GM11168 (cell line): Measurements from ENCODE around the gene AMOTL1.
"Not testable (repeated sequence)": the region's sequence is repeated elsewhere in the genome, so short reads cannot be mapped to it uniquely, and the experiment has no call there.

Experiments
- in situ Hi-C: fragments of 300-500 bp; cut with MboI; formaldehyde crosslinking; loops from one replicate; pipeline ENCODE4 v1.12.0; 2022; ENCODE audit warnings: low sequenced_read_pairs; ENCODE audit not compliant: unreplicated experiment

The AMOTL1 gene

DNA sequence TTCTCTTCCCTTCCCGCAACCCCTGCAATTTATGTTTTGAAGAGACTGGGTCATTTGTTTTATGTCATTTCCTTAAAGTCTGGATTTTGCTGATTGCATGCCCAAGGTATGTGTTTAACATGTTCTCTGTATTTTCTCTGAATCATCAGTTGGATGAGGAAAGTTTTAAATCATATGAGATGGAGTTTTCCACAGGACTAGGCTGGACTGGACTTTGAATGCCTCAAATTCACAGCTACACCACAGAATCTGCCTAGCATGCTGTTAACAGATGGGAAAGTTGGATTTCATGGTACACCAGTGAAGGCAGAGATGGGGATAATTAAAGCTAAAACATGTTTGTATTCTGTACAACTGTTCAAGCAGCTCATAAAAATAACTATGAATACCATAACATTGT lies 142.6 kb downstream of the AMOTL1 start:
- in situ Hi-C loops, result no loop called here

DNA sequence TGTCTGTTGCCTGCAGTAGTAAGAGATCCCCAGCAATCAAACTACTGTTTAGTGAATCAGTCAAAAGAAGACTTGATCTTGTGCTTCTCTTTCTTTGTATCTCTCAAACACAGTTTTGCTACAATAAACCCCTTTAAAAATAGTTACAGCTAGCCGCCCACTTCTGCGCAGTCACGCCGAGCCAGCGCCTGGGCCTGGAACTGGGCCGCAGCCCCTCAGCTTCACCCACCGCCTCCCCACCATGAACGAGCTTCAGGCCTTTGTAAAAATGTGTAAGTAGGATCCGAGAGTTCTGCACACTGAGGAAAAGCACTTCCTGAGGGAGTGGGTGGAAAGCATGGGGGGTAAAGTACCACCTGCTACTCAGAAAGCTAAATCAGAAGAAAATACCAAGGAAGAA lies 144.7 kb downstream of the AMOTL1 start:
- in situ Hi-C loops, result no loop called here

DNA sequence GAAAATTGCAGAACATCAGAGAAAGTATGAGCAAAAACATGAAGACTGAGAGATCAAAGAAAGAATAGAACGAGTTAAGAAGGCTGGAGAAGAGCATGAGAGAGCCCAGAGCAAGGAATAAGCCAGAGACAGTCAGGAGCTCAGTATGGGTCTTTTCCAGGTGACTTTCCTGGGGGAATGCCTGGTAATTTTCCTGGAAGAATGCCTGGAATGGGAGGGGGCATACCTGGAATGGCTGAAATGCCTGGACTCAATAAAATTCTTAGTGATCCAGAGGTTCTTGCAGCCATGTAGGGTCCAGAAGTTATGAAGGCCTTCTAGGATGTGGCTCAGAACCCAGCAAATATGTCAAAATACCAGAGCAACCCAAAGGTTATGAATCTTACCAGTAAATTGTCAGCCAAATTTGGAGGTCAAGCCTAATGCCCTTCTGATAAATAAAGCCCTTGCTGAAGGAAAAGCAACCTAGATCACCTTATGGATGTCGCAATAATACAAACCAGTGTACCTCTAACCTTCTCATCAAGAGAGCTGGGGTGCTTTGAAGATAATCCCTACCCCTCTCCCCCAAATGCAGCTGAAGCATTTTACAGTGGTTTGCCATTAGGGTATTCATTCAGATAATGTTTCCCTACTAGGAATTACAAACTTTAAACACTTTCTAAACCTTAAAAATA lies 145.7 kb downstream of the AMOTL1 start:
- in situ Hi-C loops, result not testable (repeated sequence)

DNA sequence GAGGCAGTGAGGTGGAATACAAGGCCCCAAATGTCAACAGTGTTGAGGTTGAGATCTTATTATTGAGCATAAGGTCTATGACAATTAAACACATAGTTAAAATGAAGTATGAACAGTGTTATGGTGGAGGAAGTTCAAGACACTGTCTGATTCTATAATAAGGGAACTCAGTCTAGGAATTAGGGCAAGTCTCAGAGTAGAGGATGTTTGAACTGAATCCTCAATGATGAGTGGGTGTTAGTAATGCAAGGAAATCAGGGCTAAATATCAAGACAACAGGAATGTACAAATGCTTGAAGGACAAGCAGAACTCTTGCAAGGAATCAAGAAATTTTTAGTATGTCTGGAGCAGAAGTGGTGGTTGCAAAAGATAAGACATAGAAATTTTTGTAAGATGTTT lies 152.2 kb downstream of the AMOTL1 start:
- in situ Hi-C loops, result no loop called here

DNA sequence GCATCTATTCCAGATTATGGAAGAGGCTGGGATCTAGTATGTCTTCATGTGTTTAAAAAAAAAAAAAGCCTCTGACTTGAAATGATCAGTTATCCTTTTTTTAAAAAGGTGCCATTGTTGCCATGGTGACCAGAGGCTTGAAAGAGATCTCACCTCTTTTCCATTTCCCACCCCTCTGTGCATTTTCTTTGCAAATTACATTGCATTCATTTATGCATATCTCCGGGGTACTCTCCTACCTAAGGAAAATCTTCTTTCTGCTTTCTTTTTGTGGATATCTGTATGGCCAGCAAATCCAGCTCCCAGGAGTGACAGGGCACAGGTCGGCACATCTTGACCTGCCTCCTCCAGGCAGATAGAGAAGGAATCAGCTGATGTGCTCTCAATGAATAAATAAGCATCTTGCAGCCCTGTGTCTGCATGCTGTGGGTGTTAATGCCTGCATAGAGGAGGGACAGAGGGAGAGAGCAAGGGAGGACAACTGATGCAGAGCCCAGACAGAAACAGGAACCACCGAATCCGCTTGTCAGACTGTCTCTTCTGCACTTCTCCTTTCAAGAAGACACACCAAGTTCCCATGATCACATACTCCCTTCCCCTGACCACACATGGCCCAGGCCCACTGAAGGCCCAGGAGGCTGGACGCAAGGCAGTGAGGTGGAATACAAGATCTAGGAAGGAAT lies 154.3 kb downstream of the AMOTL1 start:
- in situ Hi-C loops, result no loop called here

DNA sequence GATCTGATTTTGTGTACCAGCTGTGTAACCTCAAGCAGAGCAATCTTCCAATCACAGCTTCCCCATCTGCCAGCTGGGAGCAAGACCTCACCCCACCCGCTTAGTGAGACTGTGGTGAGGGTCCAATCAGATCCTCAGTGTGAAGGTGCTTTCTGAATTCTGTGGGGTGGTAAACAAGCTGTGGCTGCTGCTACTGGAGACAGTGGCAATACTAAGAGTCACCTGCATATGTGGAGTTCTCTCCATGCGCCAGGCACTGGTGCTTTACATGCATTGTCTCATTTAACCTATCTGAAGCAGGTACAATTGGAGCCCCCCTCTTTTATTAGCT lies 154.8 kb downstream of the AMOTL1 start:
- in situ Hi-C loops, result no loop called here

DNA sequence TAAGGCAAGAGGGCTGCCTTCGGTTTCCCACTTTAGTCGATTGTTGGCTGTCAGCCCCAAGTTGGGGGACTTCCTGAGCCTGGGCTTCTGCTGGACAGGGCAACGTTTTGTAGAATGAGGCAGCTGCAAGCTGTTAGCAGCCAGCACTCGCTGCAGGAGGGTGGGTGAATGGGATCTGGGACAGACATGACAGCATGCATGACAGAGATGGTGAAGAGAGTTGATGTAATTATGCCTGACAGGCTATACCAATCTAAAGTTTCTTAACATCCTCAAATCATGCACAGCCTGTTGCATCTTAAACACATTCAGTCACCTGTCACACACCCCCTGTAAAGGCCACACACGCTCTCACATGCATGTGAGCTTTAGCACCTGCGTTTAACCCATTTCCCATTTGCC lies 156.0 kb downstream of the AMOTL1 start:
- in situ Hi-C loops, result no loop called here

DNA sequence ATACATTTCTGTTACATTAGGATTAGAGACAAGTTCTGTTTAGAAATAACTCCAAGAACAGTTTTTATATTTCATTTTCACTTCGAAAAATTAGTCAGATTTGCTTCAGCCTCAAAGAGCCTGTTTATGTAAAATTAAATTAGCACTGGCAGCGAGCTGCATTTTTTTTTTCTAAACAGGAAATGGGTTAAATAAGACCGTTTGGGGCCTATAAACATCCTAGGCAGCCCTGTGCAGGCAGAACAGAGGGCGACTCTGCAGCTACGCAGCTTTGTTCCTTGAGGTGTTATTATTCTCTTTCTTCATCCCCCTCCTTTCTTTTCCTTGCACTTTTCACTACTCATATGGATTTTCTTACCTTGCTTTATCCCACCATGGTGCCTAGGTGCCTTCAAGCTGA lies 156.5 kb downstream of the AMOTL1 start:
- in situ Hi-C loops, result no loop called here

DNA sequence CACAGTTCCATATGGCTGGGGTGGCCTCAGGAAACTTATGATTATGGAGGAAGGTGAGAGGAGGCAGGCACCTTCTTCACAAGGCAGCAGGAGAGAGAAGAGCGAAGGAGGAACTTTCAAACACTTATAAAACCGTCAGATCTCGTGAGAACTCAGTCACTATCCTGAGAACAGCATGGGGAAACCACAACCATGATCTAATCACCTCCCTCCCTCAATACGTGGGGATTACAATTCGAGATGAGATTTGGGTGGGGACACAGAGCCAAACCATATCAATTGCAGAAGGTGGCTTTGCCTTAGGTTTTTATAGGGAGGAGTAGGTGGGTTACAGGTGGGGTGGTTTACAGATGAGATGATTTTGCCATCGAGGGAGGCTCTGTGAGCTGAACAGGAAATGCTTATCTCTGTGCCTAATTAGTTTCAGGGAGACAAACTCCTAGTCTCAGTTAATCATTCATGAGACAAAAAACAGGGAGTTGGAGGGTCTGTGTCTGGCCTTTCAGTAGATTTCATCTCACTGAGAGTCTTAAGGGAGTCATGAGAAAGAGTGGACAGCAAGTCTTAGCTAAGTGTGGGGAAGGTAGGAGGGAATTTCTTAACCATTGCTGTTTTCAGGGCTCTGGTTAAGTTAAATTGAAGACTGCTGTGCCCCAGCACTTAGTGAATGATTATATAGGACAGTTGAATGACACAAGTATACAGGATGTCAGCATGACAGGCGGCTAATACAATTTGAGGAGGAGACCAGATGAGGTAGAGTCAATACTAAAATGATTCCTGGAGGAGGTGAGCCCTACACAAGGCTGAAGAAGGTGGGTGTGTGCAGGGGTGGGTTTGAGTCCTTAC lies 157.5 kb downstream of the AMOTL1 start:
- in situ Hi-C loops, result no loop called here

DNA sequence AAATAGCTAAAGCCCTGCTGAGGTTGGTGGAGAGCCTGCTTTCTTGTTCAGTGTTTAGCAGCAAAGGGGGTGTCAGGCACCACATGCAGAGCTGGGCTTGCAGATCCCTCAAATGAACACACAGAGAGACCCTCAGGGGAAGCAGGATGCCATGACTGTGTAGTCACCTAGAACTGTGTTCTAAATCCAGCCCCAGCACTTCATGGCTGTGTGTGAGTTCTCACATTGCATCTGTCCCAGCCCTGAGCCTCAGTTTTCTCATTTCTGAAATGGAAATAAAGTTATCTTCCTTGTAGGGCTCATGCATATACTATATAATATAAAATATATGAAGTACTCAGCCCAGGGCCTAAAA lies 158.1 kb downstream of the AMOTL1 start:
- in situ Hi-C loops, result no loop called here
